ENCODE results near the gene BTG4.

GRCh38 chr11:111521135-111521534, 8.9 kb upstream of the BTG4 start:
- TF ChIP-seq EZH2 (IDR thresholded peaks at IDR 0.05; ENCODE audit: insufficient read depth, poor library complexity, severe bottlenecking) (no peak), EZH2phosphoT487 (IDR thresholded peaks at IDR 0.05; ENCODE audit: insufficient read depth, low read depth) (no peak)

Measured in GM23248 (cell line).